Vagina (tissue), 2 donors: ENCODE data around the gene YOD1. TPM values are rescaled to one million over a fixed set of nuclear protein-coding genes. Genes with fewer than 3 reads are reported as not detected.

Source experiments
- DNase-seq, 2 donors: peaks; one replicate each; pipeline ENCODE4 v3.0.0-alpha.2; 2017; ENCODE audit errors: extremely low spot score in 2 of 2
- H3K27ac ChIP-seq: fragments of 200-600 bp; sonication (generic); one replicate; pipeline ENCODE4 v1.5.1; 2019
- H3K27me3 ChIP-seq: fragments of 200-600 bp; sonication (generic); one replicate; pipeline ENCODE4 v1.5.1; 2019
- H3K36me3 ChIP-seq, 2 donors: fragments of 200-600 bp; sonication (generic); one replicate each; pipeline ENCODE4 v1.5.1; 2017 to 2019
- H3K4me1 ChIP-seq: fragments of 200-600 bp; sonication (generic); one replicate; pipeline ENCODE4 v1.5.1; 2019
- H3K4me3 ChIP-seq, 2 donors: fragments of 200-600 bp; sonication (generic); 1 replicate in 1 of 2; 2 replicates in 1 of 2; pipeline ENCODE4 v1.5.1; 2016 to 2019
- H3K9me3 ChIP-seq: fragments of 200-600 bp; sonication (generic); one replicate; pipeline ENCODE4 v1.5.1; 2019
- CTCF ChIP-seq, 3 experiments: fragments of 450-650 bp in 2 of 3; fragments of 200-600 bp in 1 of 3; sonication (generic) in 1 of 3; IDR thresholded peaks; one replicate each; pipeline ENCODE4 v1.5.1; 2017 to 2019; ENCODE audit warnings: antibody characterized with exemption in 3 of 3, mild to moderate bottlenecking in 2 of 3, moderate library complexity in 2 of 3
- POLR2A ChIP-seq, 2 donors: fragments of 450-650 bp; IDR thresholded peaks; one replicate each; pipeline ENCODE4 v1.6.1; 2017; ENCODE audit warnings: antibody characterized with exemption in 2 of 2, mild to moderate bottlenecking in 2 of 2, moderate library complexity in 2 of 2
- POLR2AphosphoS5 ChIP-seq, 2 donors: sonication (generic); formaldehyde crosslinking; IDR thresholded peaks; one replicate each; pipeline ENCODE4 v1.9.0; 2017; ENCODE audit warnings: antibody characterized with exemption in 2 of 2, mild to moderate bottlenecking in 2 of 2, low read depth in 1 of 2; ENCODE audit not compliant: insufficient read depth in 1 of 2
- intact Hi-C: fragments of 100-400 bp; cut with DNase I; formaldehyde crosslinking; loops from one replicate; pipeline ENCODE4 v1.15.1; 2023
- total RNA-seq: library from RNA; depleted of rRNA; stranded (reverse); fragments of >200 nt; gene quantifications from one replicate; pipeline ENCODE4 v1.2.3, GENCODE V29; 2016

Gene YOD1
- total RNA-seq, 1 donor from 2014 or later = 25.3 TPM

- Histone ChIP-seq H3K9me3 (no peaks in the 10 kb centered on the region), H3K4me3 (no peak overlapping the region), H3K36me3 (no peaks in the 10 kb centered on the region), H3K27ac (no peak overlapping the region), H3K27me3 (no peaks in the 10 kb centered on the region), H3K4me1 (no peaks in the 10 kb centered on the region)
- intact Hi-C loops = no loop called here
- TF ChIP-seq POLR2AphosphoS5 (IDR thresholded peaks at IDR 0.05; ENCODE audit: insufficient read depth in 1 of 2, low read depth in 1 of 2) = no peak
- no peak for TF ChIP-seq POLR2A (IDR thresholded peaks at IDR 0.05)
- TF ChIP-seq CTCF (IDR thresholded peaks at IDR 0.05) = no peak
- DNase-seq = peak in 1 of 2 donors; percentile 20
Observed at GRCh38 chr1:207013321-207014085, 37.5 kb downstream of the YOD1 start.

GRCh38 chr1:207010726-207011125, 40.3 kb downstream of the YOD1 start:
- no peaks in the 10 kb centered on the region for H3K9me3 ChIP-seq
- intact Hi-C loops = no loop called here
- H3K4me3 ChIP-seq = no peak overlapping the region
- H3K4me1 ChIP-seq = no peaks in the 10 kb centered on the region
- no peaks in the 10 kb centered on the region for H3K27me3 ChIP-seq
- no peak overlapping the region for H3K27ac ChIP-seq
- no peaks in the 10 kb centered on the region for H3K36me3 ChIP-seq
- TF ChIP-seq POLR2A (IDR thresholded peaks at IDR 0.05) (no peak), POLR2AphosphoS5 (IDR thresholded peaks at IDR 0.05; ENCODE audit: insufficient read depth in 1 of 2, low read depth in 1 of 2) (no peak), CTCF (IDR thresholded peaks at IDR 0.05) (no peak)
- peak in 1 of 2 donors; percentile 34 for DNase-seq

GRCh38 chr1:207009945-207010344, 41.1 kb downstream of the YOD1 start:
- DNase-seq = no peak
- H3K9me3 ChIP-seq = no peaks in the 10 kb centered on the region
- H3K27me3 ChIP-seq = no peaks in the 10 kb centered on the region
- H3K36me3 ChIP-seq = no peaks in the 10 kb centered on the region
- TF ChIP-seq CTCF (IDR thresholded peaks at IDR 0.05) (no peak), POLR2A (IDR thresholded peaks at IDR 0.05) (no peak), POLR2AphosphoS5 (IDR thresholded peaks at IDR 0.05; ENCODE audit: insufficient read depth in 1 of 2, low read depth in 1 of 2) (no peak)
- no peak overlapping the region for H3K4me3 ChIP-seq
- H3K4me1 ChIP-seq = no peaks in the 10 kb centered on the region
- intact Hi-C loops = no loop called here
- no peak overlapping the region for H3K27ac ChIP-seq

GRCh38 chr1:207009182-207009850, 41.7 kb downstream of the YOD1 start:
- no peaks in the 10 kb centered on the region for H3K9me3 ChIP-seq
- no peak overlapping the region for H3K27ac ChIP-seq
- H3K4me1 ChIP-seq = no peaks in the 10 kb centered on the region
- TF ChIP-seq CTCF (IDR thresholded peaks at IDR 0.05) (no peak), POLR2AphosphoS5 (IDR thresholded peaks at IDR 0.05; ENCODE audit: insufficient read depth in 1 of 2, low read depth in 1 of 2) (no peak), POLR2A (IDR thresholded peaks at IDR 0.05) (no peak)
- no peaks in the 10 kb centered on the region for H3K36me3 ChIP-seq
- H3K4me3 ChIP-seq = no peak overlapping the region
- DNase-seq = no peak
- intact Hi-C loops = no loop called here
- no peaks in the 10 kb centered on the region for H3K27me3 ChIP-seq
